Type B pancreatic cell (in vitro differentiated cells): ENCODE data around the gene ZFPL1. TPM values are rescaled to one million over a fixed set of nuclear protein-coding genes. Genes with fewer than 3 reads are reported as not detected.

Experiments used
- DNase-seq: peaks from one replicate; pipeline ENCODE4 v3.0.0; 2021; ENCODE audit warnings: mixed read lengths; ENCODE audit not compliant: unreplicated experiment; ENCODE audit errors: extremely low spot score
- H3K27ac Mint-ChIP-seq: 2 replicates; pipeline ENCODE4 v1.8.0; 2021; ENCODE audit warnings: mild to moderate bottlenecking, mixed read lengths
- H3K27me3 Mint-ChIP-seq: 2 replicates; pipeline ENCODE4 v1.8.0; 2021; ENCODE audit warnings: mixed read lengths
- H3K36me3 Mint-ChIP-seq: 2 replicates; pipeline ENCODE4 v1.8.0; 2021; ENCODE audit warnings: mixed read lengths
- H3K4me1 Mint-ChIP-seq: one replicate; pipeline ENCODE4 v1.8.0; 2021; ENCODE audit warnings: mixed read lengths; ENCODE audit not compliant: unreplicated experiment
- H3K4me3 Mint-ChIP-seq: 2 replicates; pipeline ENCODE4 v1.8.0; 2021; ENCODE audit warnings: mild to moderate bottlenecking, mixed read lengths
- H3K9me3 Mint-ChIP-seq: 2 replicates; pipeline ENCODE4 v1.8.0; 2021; ENCODE audit warnings: mixed read lengths
- total RNA-seq: library from RNA; stranded (reverse); gene quantifications from 2 replicates; pipeline ENCODE4 v1.2.1, GENCODE V29; 2021; ENCODE audit warnings: low replicate concordance
- TF ChIP-seq, protein P1 (sequence below): fragments of 200-600 bp; sonication (generic); conservative IDR thresholded peaks from 2 replicates; pipeline ENCODE4 v1.5.0; 2021; ENCODE audit warnings: antibody characterized with exemption, mild to moderate bottlenecking

Gene ZFPL1
- total RNA-seq, 1 donor from 2014 or later = 35.9 TPM

DNA sequence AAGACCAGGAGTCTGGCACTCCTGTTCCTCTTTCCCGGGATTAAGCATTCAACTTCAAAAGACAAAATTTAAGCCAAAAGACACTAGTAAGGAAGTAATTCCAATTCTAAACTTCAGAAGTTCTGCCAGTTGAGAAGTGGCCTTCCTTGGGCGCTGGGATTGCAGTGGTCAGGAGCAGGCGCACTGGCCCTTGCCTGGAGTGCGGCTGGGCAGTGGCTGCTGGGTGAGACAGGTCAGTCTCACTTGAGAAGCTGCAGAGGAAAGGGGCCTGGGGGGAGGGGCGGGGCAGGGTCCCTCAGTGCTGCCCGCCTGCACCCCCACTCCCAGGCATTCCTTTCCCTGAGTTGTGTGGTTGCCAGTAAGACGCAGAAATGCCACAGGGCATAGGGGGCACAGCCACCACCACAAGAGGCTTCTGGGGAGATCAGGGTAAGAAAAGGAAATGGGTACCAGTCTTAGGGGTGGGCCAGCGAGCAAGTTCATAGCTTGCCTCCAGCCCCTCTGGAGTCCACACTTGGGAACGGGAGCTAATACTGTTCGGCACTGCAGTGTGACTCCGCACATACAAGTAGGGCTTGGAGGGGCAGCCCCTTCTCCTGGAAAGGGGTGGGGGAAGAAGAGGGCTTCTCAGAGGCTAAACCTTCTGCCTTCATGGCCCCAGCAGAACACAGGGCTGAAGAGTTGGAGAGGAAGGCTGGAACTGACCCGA lies 43.6 kb downstream of the ZFPL1 start:
- TF ChIP-seq, protein P1, sequence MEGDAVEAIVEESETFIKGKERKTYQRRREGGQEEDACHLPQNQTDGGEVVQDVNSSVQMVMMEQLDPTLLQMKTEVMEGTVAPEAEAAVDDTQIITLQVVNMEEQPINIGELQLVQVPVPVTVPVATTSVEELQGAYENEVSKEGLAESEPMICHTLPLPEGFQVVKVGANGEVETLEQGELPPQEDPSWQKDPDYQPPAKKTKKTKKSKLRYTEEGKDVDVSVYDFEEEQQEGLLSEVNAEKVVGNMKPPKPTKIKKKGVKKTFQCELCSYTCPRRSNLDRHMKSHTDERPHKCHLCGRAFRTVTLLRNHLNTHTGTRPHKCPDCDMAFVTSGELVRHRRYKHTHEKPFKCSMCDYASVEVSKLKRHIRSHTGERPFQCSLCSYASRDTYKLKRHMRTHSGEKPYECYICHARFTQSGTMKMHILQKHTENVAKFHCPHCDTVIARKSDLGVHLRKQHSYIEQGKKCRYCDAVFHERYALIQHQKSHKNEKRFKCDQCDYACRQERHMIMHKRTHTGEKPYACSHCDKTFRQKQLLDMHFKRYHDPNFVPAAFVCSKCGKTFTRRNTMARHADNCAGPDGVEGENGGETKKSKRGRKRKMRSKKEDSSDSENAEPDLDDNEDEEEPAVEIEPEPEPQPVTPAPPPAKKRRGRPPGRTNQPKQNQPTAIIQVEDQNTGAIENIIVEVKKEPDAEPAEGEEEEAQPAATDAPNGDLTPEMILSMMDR = no peak
- Mint-ChIP-seq H3K9me3 (no peaks in the 10 kb centered on the region), H3K4me3 (no peak overlapping the region), H3K27me3 (no peaks in the 10 kb centered on the region), H3K4me1 (peaks cover 5% of the 10 kb centered on the region), H3K36me3 (no peaks in the 10 kb centered on the region), H3K27ac (peak overlapping the region; percentile 21)
- DNase-seq = no peak

DNA sequence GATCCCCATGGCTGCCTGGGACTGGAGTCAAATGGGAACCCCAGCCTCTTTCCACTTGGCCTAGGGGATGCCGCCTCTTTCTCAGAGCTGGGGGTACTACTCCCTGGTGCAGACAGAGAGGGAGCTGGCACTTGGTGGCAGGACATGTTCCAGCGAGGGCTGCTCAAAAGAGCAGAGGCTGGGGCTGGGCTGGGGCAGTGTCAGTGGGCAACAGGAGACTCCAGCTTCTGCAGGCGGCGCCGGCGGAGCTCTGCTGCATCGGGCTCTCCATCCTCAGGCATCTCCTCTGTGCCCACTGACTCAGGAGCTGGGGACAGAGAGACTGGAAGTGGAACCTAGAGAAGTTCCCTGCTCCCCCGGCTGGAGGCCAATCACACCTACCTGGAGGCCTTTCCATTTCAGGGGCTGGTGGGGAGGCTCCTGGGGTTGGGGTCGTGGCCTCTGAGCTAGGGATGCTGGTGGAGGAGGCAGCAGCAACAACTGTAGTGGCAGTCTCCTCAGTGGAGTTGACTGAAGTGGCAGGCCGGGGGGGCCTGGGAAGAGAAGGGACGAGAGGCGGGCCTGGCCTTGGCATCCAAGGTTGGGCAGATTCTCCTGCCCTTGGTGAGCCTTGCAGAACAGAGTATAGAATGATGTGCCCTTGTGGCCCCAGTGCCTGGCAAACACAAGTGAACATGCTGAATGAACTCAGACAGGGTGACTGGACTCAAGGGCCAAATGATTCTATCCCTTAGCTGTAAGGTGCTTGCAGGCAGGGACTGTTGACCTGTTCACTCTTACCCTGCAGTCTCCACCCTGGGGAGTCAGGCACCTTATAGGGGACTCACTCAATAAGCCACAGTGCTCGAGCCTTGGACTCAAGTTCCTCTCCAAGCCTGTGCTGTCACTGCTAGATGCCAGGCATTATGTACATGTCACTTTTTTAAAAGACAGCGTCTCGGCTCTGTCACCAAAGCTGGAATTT lies 44.4 kb downstream of the ZFPL1 start:
- no peaks in the 10 kb centered on the region for H3K27me3 Mint-ChIP-seq
- H3K4me1 Mint-ChIP-seq = peaks cover 13% of the 10 kb centered on the region
- DNase-seq = no peak
- H3K9me3 Mint-ChIP-seq = no peaks in the 10 kb centered on the region
- H3K36me3 Mint-ChIP-seq = no peaks in the 10 kb centered on the region
- no peak overlapping the region for H3K4me3 Mint-ChIP-seq
- TF ChIP-seq, protein P1 = no peak
- no peak overlapping the region for H3K27ac Mint-ChIP-seq

DNA sequence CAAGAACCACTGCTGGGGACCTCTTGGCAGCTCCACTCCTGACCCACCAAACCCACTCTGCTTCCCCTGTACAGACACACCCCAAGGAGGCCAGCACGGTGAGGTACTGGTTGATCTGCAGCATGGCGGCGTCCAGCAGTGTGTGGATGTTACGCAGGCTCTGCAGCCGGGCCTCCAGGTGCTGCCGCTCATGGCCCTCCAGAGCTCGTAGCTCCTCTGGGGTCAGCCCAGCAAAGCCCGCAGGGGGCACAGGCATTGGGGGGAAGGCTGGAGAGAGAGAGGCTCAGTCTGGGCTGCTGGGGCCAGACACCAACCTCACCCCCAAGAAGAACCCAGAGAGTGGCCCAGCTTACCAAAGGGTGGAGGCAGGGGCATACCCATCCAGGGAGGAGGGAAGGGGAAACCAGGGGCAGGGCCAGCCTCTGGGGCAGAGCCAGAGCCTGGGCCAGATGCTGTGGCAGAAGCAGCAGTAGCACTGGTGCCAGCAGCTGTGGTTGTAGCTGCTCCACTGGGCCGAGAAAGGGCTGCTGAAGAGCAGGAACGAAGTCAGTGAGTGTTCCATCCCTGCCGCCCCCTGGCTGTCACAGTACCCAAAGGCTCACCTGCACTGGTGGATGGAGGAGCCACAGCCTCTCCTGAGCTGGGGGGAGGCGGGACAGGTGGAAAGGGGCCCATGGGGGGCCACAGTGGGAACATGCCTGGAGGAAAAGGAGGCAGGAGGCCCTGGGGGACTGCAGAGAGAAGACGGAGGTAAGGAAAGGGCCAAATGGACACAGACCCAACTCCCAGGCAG lies 45.8 kb downstream of the ZFPL1 start:
- no peak for DNase-seq
- no peaks in the 10 kb centered on the region for H3K36me3 Mint-ChIP-seq
- H3K4me3 Mint-ChIP-seq = no peak overlapping the region
- no peaks in the 10 kb centered on the region for H3K27me3 Mint-ChIP-seq
- H3K9me3 Mint-ChIP-seq = no peaks in the 10 kb centered on the region
- H3K4me1 Mint-ChIP-seq = peaks cover 8% of the 10 kb centered on the region
- no peak overlapping the region for H3K27ac Mint-ChIP-seq
- TF ChIP-seq, protein P1 = no peak

DNA sequence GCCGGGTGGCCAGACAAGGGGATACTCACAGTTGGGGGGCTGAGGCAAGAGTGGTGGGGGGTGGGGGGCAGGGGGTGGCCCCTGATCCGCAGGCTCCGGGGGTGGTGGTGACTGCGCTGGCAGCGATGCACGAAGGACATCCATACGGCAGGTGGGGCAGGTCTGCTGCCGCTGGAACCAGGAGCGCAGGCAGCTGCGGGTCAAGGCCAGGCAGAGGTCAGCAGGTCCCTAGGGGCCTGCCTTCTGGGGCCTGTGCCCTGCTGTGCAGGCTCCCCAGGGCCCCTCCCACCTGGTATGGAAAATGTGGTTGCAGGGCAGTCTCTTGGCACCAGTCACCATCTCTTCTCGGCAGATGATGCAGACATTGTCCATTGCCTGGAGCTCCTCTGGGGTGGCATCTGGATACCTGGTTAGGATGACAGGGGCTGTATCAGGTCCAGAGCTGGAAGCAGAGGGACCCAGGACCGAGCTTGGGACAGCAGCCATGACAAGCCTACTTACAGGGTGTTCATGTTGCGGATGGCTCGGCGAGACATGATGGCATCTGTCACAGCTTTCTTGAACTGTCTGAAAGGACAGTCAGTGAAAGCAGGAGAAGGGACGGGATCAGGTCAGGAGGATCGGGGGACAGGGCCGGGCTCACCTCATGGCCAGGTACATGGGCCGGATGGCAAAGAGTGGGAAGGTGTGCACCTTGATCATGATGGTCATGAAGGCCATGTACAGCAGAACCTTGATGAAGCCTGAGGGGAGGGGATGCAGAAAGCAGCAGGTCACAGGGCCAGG lies 46.8 kb downstream of the ZFPL1 start:
- Mint-ChIP-seq H3K36me3 (no peaks in the 10 kb centered on the region), H3K4me3 (peak overlapping the region; percentile 64), H3K27me3 (no peaks in the 10 kb centered on the region), H3K4me1 (peaks cover 16% of the 10 kb centered on the region), H3K9me3 (no peaks in the 10 kb centered on the region), H3K27ac (peak overlapping the region; percentile 85)
- DNase-seq = no peak
- TF ChIP-seq, protein P1 = no peak

DNA sequence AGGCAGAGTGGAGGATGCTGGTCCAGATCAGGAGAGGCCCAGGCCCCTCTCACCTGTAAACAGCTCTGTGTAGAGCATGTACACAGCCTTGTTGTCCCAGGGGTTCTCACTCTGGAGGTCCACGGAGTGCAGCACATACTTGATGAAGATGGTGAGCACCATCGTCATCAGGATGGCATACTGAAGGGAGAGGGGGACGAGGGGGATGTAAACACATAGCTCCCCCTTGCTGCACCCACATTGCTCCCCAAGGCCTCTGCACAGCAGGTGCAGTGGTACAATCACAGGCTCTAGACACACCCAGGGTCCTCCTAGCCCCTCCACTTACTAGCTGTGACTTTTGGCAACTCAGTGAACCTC lies 47.4 kb downstream of the ZFPL1 start:
- peak overlapping the region; percentile 85 for H3K27ac Mint-ChIP-seq
- DNase-seq = no peak
- H3K9me3 Mint-ChIP-seq = no peaks in the 10 kb centered on the region
- H3K36me3 Mint-ChIP-seq = no peaks in the 10 kb centered on the region
- TF ChIP-seq, protein P1 = no peak
- peak overlapping the region; percentile 64 for H3K4me3 Mint-ChIP-seq
- no peaks in the 10 kb centered on the region for H3K27me3 Mint-ChIP-seq
- H3K4me1 Mint-ChIP-seq = peaks cover 22% of the 10 kb centered on the region
